HepG2 (cell line): ENCODE results near the gene SLC34A3. TPM values are rescaled to one million over a fixed set of nuclear protein-coding genes. Genes with fewer than 3 reads are reported as not detected.

Source experiments
- ELF4 ChIP-seq: sonication (generic); formaldehyde crosslinking; IDR thresholded peaks from 2 replicates; pipeline ENCODE4 v1.5.0; 2020; ENCODE audit warnings: missing genetic modification reagents, mild to moderate bottlenecking, moderate library complexity, borderline replicate concordance
- GABPA ChIP-seq, 2 experiments: IDR thresholded peaks; 2 replicates each; pipeline ENCODE4 v1.6.1; 2011 to 2016; ENCODE audit warnings: low read depth in 2 of 2, low read length in 1 of 2, missing biosample characterization in 1 of 2, missing genetic modification characterization in 1 of 2
- GFI1 ChIP-seq: sonication (generic); formaldehyde crosslinking; IDR thresholded peaks from 2 replicates; pipeline ENCODE4 v1.5.0; 2020; ENCODE audit warnings: missing genetic modification reagents, mild to moderate bottlenecking, borderline replicate concordance
- HIVEP1 ChIP-seq: sonication (generic); formaldehyde crosslinking; IDR thresholded peaks from 2 replicates; pipeline ENCODE4 v1.4.0; 2020; ENCODE audit warnings: mild to moderate bottlenecking, missing genetic modification reagents
- NAIF1 ChIP-seq: sonication (generic); formaldehyde crosslinking; IDR thresholded peaks from 2 replicates; pipeline ENCODE4 v1.5.0; 2020; ENCODE audit warnings: mild to moderate bottlenecking, missing genetic modification reagents, borderline replicate concordance
- NBN ChIP-seq: fragments of 450-650 bp; conservative IDR thresholded peaks from 2 replicates; pipeline ENCODE4 v1.6.1; 2017
- NFKBIZ ChIP-seq: IDR thresholded peaks from 2 replicates; pipeline ENCODE4 v1.6.1; 2018; ENCODE audit warnings: missing genetic modification reagents, missing compliant biosample characterization
- NPAS2 ChIP-seq: sonication (generic); formaldehyde crosslinking; IDR thresholded peaks from 2 replicates; pipeline ENCODE4 v1.8.0; 2022; ENCODE audit warnings: mild to moderate bottlenecking, missing genetic modification reagents, borderline replicate concordance
- ONECUT2 ChIP-seq: sonication (generic); formaldehyde crosslinking; IDR thresholded peaks from 2 replicates; pipeline ENCODE4 v1.4.0; 2020; ENCODE audit warnings: missing genetic modification reagents
- TOE1 ChIP-seq: sonication (generic); formaldehyde crosslinking; IDR thresholded peaks from 2 replicates; pipeline ENCODE4 v1.4.0; 2020; ENCODE audit warnings: mild to moderate bottlenecking, missing genetic modification reagents
- ZBTB1 ChIP-seq: sonication (generic); formaldehyde crosslinking; IDR thresholded peaks from 2 replicates; pipeline ENCODE4 v1.4.0; 2020; ENCODE audit warnings: missing genetic modification reagents, borderline replicate concordance
- ZC3H4 ChIP-seq: sonication (generic); formaldehyde crosslinking; IDR thresholded peaks from 2 replicates; pipeline ENCODE4 v1.4.0; 2020; ENCODE audit warnings: missing genetic modification reagents, borderline replicate concordance
- ZNF383 ChIP-seq: sonication (generic); formaldehyde crosslinking; IDR thresholded peaks from 2 replicates; pipeline ENCODE4 v1.4.0; 2020; ENCODE audit warnings: missing genetic modification reagents, mild to moderate bottlenecking, borderline replicate concordance
- ZNF569 ChIP-seq: sonication (generic); formaldehyde crosslinking; IDR thresholded peaks from 2 replicates; pipeline ENCODE4 v1.5.0; 2020; ENCODE audit warnings: mild to moderate bottlenecking, missing genetic modification reagents, moderate library complexity, borderline replicate concordance
- ZNF703 ChIP-seq: sonication (generic); formaldehyde crosslinking; IDR thresholded peaks from 2 replicates; pipeline ENCODE4 v1.5.1; 2020; ENCODE audit warnings: missing genetic modification reagents, mild to moderate bottlenecking, moderate library complexity, borderline replicate concordance
- ZNF747 ChIP-seq: sonication (generic); formaldehyde crosslinking; IDR thresholded peaks from 2 replicates; pipeline ENCODE4 v1.8.1; 2023; ENCODE audit warnings: missing genetic modification reagents, mild to moderate bottlenecking, borderline replicate concordance
- ZNF781 ChIP-seq: sonication (generic); formaldehyde crosslinking; IDR thresholded peaks from 2 replicates; pipeline ENCODE4 v1.5.1; 2020; ENCODE audit warnings: borderline replicate concordance, mild to moderate bottlenecking, missing genetic modification reagents; ENCODE audit errors: not compliant biosample characterization
- ZNF883 ChIP-seq: sonication (generic); formaldehyde crosslinking; IDR thresholded peaks from 2 replicates; pipeline ENCODE4 v1.5.1; 2020; ENCODE audit warnings: mild to moderate bottlenecking, missing genetic modification reagents; ENCODE audit errors: not compliant biosample characterization
- polyA plus RNA-seq, 8 experiments: library from polyadenylated mRNA; depleted of rRNA in 3 of 8; stranded (reverse) in 7 of 8; unstranded in 1 of 8; fragments of >200 nt; fragmentation: Illumina TruSeq in 4 of 8; extraction: Trizol in 4 of 8; gene quantifications; 2 replicates each; pipeline versions ENCODE4 v1.2.1 to v1.2.3, GENCODE V29; 2011 to 2016; ENCODE audit warnings: low read depth in 4 of 8, missing spikeins in 1 of 8, mixed read lengths in 1 of 8; ENCODE audit not compliant: insufficient read depth in 1 of 8
- total RNA-seq, 5 experiments: library from RNA; depleted of rRNA; stranded (reverse); fragments of >200 nt; fragmentation: Illumina TruSeq; extraction: Trizol; gene quantifications; 2 replicates each; pipeline ENCODE4 v1.2.3, GENCODE V29; 2016; ENCODE audit warnings: low read depth in 1 of 5
- TF ChIP-seq, protein P1 (sequence below): sonication (generic); formaldehyde crosslinking; IDR thresholded peaks from 2 replicates; pipeline ENCODE4 v1.4.0; 2020; ENCODE audit warnings: missing genetic modification reagents, borderline replicate concordance
- TF ChIP-seq, protein P2 (sequence below): sonication (generic); formaldehyde crosslinking; IDR thresholded peaks from 2 replicates; pipeline ENCODE4 v1.5.0; 2020; ENCODE audit warnings: mild to moderate bottlenecking, missing genetic modification reagents
- TF ChIP-seq, protein P3 (sequence below): sonication (generic); formaldehyde crosslinking; IDR thresholded peaks from 2 replicates; pipeline ENCODE4 v1.4.0; 2020; ENCODE audit warnings: missing genetic modification reagents
- TF ChIP-seq, protein P4 (sequence below): sonication (generic); formaldehyde crosslinking; IDR thresholded peaks from 2 replicates; pipeline ENCODE4 v1.5.0; 2020; ENCODE audit warnings: missing genetic modification reagents

Gene SLC34A3
- total and polyA plus RNA-seq, 2 of the 13 experiments (the other 11 are each of a cell fraction or from before 2014, with no cell fraction given): 0.07 to 1.0 TPM

DNA sequence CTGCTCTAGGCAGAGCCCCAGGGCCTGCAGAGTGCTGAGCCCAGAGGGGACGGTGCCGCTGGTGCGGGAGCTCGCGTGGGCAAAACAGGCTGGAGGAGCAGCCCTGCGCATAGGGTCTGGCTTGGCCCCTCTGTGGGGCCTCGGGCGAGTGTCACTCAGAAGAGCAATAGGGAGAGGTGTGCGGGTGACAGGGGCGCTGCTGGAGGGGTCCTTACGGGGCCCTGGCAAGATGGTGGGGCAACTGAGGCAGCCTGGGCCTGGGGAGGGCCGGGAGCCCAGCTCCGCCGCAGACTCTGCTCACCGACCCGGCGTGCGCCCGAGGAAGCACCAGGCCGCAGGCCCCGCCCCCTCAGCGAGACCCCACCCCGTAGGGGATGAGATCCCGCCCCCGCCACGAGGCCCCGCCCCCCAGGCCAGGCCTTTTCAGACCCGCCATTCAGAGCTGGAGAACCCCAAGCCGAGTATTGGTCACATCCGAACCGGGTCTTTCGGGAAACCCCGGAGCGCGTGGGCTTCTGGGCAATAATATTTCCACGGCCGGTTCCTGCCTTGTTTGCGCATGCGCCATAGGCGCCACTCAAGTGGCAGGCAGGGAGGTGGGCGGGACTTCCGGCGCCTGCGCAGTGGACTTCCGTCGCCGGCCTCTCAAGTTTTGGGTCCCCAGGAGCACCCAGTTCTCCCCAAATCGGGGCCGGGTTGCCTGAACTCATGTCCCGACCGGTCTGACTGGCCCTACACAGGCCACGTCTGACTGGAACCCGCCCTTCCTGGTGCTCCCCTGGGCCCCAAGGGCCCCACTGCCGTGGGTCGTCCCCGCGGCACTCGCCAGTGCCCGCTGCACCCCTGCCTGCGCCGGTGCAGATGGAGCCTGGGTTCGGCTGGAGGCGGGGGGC is 7.4 kb upstream of the SLC34A3 start (continued):
- TF ChIP-seq ZNF883 (CRISPR knock-in tag) (no peak), ZC3H4 (CRISPR knock-in tag) (peak; percentile 53), NBN (no peak), ZNF747 (no peak), GABPA (IDR thresholded peaks at IDR 0.05; ENCODE audit: low read depth, low read length) (no peak), GABPA (CRISPR knock-in tag; IDR thresholded peaks at IDR 0.05; ENCODE audit: low read depth) (peak; percentile 94), ZNF781 (CRISPR knock-in tag) (no peak), NPAS2 (no peak), GFI1 (CRISPR knock-in tag) (no peak), NFKBIZ (no peak), ZNF569 (CRISPR knock-in tag) (no peak), TOE1 (CRISPR knock-in tag) (no peak), ELF4 (no peak), ZNF703 (CRISPR knock-in tag) (no peak), HIVEP1 (CRISPR knock-in tag) (peak; percentile 53; the same call in 1 of the 2 replicates), ZBTB1 (CRISPR knock-in tag) (no peak), ZNF383 (no peak), NAIF1 (CRISPR knock-in tag) (0 out of 2 replicates have a peak, but pooled peaks have one; percentile 64), ONECUT2 (CRISPR knock-in tag) (no peak)
- TF ChIP-seq, protein P1, sequence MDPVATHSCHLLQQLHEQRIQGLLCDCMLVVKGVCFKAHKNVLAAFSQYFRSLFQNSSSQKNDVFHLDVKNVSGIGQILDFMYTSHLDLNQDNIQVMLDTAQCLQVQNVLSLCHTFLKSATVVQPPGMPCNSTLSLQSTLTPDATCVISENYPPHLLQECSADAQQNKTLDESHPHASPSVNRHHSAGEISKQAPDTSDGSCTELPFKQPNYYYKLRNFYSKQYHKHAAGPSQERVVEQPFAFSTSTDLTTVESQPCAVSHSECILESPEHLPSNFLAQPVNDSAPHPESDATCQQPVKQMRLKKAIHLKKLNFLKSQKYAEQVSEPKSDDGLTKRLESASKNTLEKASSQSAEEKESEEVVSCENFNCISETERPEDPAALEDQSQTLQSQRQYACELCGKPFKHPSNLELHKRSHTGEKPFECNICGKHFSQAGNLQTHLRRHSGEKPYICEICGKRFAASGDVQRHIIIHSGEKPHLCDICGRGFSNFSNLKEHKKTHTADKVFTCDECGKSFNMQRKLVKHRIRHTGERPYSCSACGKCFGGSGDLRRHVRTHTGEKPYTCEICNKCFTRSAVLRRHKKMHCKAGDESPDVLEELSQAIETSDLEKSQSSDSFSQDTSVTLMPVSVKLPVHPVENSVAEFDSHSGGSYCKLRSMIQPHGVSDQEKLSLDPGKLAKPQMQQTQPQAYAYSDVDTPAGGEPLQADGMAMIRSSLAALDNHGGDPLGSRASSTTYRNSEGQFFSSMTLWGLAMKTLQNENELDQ: no peak
- TF ChIP-seq, protein P2, sequence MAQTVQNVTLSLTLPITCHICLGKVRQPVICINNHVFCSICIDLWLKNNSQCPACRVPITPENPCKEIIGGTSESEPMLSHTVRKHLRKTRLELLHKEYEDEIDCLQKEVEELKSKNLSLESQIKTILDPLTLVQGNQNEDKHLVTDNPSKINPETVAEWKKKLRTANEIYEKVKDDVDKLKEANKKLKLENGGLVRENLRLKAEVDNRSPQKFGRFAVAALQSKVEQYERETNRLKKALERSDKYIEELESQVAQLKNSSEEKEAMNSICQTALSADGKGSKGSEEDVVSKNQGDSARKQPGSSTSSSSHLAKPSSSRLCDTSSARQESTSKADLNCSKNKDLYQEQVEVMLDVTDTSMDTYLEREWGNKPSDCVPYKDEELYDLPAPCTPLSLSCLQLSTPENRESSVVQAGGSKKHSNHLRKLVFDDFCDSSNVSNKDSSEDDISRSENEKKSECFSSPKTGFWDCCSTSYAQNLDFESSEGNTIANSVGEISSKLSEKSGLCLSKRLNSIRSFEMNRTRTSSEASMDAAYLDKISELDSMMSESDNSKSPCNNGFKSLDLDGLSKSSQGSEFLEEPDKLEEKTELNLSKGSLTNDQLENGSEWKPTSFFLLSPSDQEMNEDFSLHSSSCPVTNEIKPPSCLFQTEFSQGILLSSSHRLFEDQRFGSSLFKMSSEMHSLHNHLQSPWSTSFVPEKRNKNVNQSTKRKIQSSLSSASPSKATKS (CRISPR knock-in tag): no peak
- TF ChIP-seq, protein P3, sequence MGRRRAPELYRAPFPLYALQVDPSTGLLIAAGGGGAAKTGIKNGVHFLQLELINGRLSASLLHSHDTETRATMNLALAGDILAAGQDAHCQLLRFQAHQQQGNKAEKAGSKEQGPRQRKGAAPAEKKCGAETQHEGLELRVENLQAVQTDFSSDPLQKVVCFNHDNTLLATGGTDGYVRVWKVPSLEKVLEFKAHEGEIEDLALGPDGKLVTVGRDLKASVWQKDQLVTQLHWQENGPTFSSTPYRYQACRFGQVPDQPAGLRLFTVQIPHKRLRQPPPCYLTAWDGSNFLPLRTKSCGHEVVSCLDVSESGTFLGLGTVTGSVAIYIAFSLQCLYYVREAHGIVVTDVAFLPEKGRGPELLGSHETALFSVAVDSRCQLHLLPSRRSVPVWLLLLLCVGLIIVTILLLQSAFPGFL (CRISPR knock-in tag): no peak
- TF ChIP-seq, protein P4, sequence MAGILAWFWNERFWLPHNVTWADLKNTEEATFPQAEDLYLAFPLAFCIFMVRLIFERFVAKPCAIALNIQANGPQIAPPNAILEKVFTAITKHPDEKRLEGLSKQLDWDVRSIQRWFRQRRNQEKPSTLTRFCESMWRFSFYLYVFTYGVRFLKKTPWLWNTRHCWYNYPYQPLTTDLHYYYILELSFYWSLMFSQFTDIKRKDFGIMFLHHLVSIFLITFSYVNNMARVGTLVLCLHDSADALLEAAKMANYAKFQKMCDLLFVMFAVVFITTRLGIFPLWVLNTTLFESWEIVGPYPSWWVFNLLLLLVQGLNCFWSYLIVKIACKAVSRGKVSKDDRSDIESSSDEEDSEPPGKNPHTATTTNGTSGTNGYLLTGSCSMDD (CRISPR knock-in tag): no peak
